Nephron (organoid): Measurements from ENCODE around the gene PLEKHM3.
"Not testable (repeated sequence)": the region's sequence is repeated elsewhere in the genome, so short reads cannot be mapped to it uniquely, and the experiment has no call there.

Experiments
- H3K27ac Mint-ChIP-seq, 3 experiments: 2 replicates each; pipeline ENCODE4 v1.8.0; 2020; ENCODE audit warnings: mixed read lengths in 3 of 3, mild to moderate bottlenecking in 2 of 3, moderate library complexity in 1 of 3
- H3K27me3 Mint-ChIP-seq: 2 replicates; pipeline ENCODE4 v1.8.0; 2021; ENCODE audit warnings: low read depth, mild to moderate bottlenecking, moderate library complexity, mixed read lengths
- H3K36me3 Mint-ChIP-seq: 2 replicates; pipeline ENCODE4 v1.8.0; 2020; ENCODE audit warnings: low read depth, mixed read lengths
- H3K4me1 Mint-ChIP-seq: 2 replicates; pipeline ENCODE4 v1.8.0; 2020; ENCODE audit warnings: mixed read lengths
- H3K4me3 Mint-ChIP-seq, 3 experiments: 2 replicates each; pipeline ENCODE4 v1.8.0; 2020; ENCODE audit warnings: mild to moderate bottlenecking in 3 of 3, mixed read lengths in 3 of 3, moderate library complexity in 2 of 3
- H3K9me3 Mint-ChIP-seq: 2 replicates; pipeline ENCODE4 v1.8.0; 2020; ENCODE audit warnings: mixed read lengths
- TF ChIP-seq, protein P1 (sequence below), 3 experiments: fragments of 200-600 bp; sonication (generic); IDR thresholded peaks; one replicate each; pipeline ENCODE4 v1.5.0; 2021; ENCODE audit warnings: antibody characterized with exemption in 3 of 3; ENCODE audit not compliant: unreplicated experiment in 3 of 3

PLEKHM3 gene

DNA sequence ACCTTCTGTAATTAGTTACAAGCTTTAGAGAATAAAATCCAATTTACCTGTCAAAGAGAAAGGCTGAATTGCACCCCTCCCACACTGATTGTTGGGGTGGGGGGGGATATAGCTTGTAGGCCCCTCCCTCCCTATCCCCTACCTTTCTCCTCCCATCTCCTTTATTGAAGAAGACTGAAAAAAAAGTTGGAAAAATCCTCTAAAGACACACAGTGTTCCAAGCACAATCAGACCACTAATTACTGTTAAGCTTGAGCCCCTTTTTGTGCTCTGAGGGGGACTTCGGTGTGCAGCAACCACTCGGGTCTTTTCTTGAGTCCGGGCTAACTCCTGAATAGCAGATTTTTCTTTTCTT, 212.6 kb downstream of the PLEKHM3 start:
- no peaks in the 10 kb centered on the region for H3K36me3 Mint-ChIP-seq
- TF ChIP-seq, protein P1, sequence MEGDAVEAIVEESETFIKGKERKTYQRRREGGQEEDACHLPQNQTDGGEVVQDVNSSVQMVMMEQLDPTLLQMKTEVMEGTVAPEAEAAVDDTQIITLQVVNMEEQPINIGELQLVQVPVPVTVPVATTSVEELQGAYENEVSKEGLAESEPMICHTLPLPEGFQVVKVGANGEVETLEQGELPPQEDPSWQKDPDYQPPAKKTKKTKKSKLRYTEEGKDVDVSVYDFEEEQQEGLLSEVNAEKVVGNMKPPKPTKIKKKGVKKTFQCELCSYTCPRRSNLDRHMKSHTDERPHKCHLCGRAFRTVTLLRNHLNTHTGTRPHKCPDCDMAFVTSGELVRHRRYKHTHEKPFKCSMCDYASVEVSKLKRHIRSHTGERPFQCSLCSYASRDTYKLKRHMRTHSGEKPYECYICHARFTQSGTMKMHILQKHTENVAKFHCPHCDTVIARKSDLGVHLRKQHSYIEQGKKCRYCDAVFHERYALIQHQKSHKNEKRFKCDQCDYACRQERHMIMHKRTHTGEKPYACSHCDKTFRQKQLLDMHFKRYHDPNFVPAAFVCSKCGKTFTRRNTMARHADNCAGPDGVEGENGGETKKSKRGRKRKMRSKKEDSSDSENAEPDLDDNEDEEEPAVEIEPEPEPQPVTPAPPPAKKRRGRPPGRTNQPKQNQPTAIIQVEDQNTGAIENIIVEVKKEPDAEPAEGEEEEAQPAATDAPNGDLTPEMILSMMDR (IDR thresholded peaks at IDR 0.05; ENCODE audit: unreplicated experiment in 3 of 3), result no peak
- H3K27ac Mint-ChIP-seq, result peak overlapping the region in 1 of 3 experiments; percentile 62
- peaks cover 8% of the 10 kb centered on the region for H3K27me3 Mint-ChIP-seq
- peaks cover 20% of the 10 kb centered on the region for H3K4me1 Mint-ChIP-seq
- no peaks in the 10 kb centered on the region for H3K9me3 Mint-ChIP-seq
- H3K4me3 Mint-ChIP-seq, result no peak overlapping the region

DNA sequence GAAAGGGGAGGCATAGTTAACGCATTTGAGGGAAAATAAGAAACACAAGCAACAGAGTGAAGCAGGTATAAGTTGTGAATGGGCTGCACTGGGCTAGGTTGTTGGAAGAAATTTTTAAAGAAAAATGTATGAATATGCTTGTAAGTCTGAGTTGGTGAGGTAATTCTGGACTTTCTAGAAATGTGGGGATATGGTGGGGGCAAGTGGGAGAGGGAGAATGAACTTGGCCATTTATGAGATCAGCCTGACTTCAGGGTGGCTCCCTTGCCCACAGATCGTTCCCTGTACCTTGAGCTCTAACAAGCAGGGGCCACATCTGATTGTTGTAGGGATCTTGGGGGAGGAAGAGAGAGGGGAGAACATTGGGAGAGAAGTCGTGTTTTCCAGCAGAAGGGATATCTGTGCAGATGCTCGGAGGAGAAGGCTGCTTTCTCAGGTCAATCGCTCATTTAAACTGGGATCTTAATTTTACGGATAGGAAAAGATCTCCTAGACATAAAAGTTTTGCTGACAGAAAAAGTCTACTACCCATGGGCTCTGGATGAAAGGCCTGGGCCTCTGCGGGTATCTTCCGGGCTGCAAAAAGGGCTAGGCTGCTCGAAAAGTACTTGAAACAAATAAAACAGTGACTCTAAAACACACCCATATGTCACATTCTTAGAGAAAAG, 213.1 kb downstream of the PLEKHM3 start:
- no peaks in the 10 kb centered on the region for H3K36me3 Mint-ChIP-seq
- H3K4me1 Mint-ChIP-seq, result peaks cover 14% of the 10 kb centered on the region
- H3K9me3 Mint-ChIP-seq, result no peaks in the 10 kb centered on the region
- H3K4me3 Mint-ChIP-seq, result no peak overlapping the region
- TF ChIP-seq, protein P1 (IDR thresholded peaks at IDR 0.05; ENCODE audit: unreplicated experiment in 3 of 3), result no peak
- peak overlapping the region; percentile 5 to 65 (median 62) for H3K27ac Mint-ChIP-seq
- H3K27me3 Mint-ChIP-seq, result peaks cover 13% of the 10 kb centered on the region

DNA sequence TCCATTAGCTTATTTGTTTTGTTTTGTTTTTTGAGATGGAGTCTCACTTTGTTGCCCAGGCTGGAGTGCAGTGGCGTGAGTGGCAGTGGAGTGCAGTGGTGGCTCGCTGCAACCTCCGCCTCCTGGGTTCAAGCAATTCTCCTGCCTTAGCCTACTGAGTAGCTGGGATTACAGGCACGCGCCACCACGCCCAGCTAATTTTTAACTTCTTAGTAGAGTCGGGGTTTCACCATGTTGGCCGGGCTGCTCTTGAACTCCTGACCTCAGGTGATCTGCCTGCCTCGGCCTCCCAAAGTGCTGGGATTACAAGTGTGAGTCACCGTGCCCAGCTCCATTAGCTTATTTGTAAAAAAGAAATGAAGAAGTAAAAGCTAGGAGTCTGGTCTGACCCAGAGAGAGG, 213.7 kb downstream of the PLEKHM3 start:
- peaks cover 12% of the 10 kb centered on the region for H3K4me1 Mint-ChIP-seq
- not testable (repeated sequence) for H3K36me3 Mint-ChIP-seq, H3K9me3 Mint-ChIP-seq, H3K4me3 Mint-ChIP-seq
- peaks cover 14% of the 10 kb centered on the region for H3K27me3 Mint-ChIP-seq
- peak overlapping the region; percentile 5 to 65 (median 62) for H3K27ac Mint-ChIP-seq

DNA sequence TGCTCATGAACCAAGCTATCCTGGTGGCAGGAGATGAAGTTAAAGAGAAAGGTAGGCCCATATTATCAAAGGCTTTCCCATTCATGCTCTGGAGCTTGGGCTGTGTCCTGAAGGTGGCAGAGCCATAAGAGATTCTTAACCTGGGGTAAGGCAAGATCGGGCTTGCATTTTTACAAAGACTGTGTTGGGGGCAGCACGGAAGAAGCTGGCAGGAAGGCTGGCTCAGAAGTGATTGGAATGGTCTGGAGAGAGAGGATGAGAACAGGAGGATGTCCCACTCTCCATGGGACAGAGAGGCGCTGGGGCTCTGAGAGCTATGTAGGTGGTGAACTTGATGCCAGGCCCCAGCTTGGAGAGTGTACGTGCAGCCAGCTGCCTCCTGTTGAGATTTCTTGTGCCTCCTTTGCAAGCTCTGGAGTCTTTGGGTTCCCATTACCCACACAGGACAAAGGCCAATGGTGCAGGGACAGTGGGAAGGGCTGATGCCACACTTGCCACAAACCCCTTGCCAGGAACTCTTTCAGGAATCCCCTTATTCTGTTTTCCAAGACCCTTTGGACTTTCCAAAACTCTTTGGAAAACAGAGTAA, 215.0 kb downstream of the PLEKHM3 start:
- H3K4me1 Mint-ChIP-seq, result peaks cover 12% of the 10 kb centered on the region
- TF ChIP-seq, protein P1 (IDR thresholded peaks at IDR 0.05; ENCODE audit: unreplicated experiment in 3 of 3), result no peak
- peak overlapping the region in 2 of 3 experiments; percentile 7 to 70 for H3K27ac Mint-ChIP-seq
- H3K4me3 Mint-ChIP-seq, result no peak overlapping the region
- no peaks in the 10 kb centered on the region for H3K9me3 Mint-ChIP-seq
- H3K27me3 Mint-ChIP-seq, result peaks cover 14% of the 10 kb centered on the region
- no peaks in the 10 kb centered on the region for H3K36me3 Mint-ChIP-seq

DNA sequence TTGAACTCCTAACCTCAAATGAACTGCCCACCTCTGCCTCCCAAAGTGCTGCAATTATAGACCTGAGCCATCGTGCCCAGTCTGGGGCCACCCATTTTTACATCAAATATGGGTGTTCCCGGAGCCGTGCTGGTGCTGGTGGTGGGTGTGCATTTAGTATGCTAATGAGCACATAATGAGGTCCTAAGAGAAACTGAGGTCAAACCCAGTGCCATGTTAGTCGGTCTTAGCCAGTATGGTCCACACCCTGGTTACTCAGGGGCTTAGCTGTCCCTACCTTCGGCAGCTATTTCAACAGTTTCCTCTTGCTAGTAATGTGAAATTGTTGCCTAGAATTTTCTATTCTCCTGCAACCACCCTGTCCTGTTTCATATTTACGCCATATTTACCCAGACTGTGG, 217.2 kb downstream of the PLEKHM3 start:
- H3K4me3 Mint-ChIP-seq, result no peak overlapping the region
- H3K4me1 Mint-ChIP-seq, result peaks cover 12% of the 10 kb centered on the region
- no peaks in the 10 kb centered on the region for H3K36me3 Mint-ChIP-seq
- TF ChIP-seq, protein P1 (IDR thresholded peaks at IDR 0.05; ENCODE audit: unreplicated experiment in 3 of 3), result no peak
- H3K27ac Mint-ChIP-seq, result no peak overlapping the region
- H3K27me3 Mint-ChIP-seq, result peaks cover 14% of the 10 kb centered on the region
- no peaks in the 10 kb centered on the region for H3K9me3 Mint-ChIP-seq

DNA sequence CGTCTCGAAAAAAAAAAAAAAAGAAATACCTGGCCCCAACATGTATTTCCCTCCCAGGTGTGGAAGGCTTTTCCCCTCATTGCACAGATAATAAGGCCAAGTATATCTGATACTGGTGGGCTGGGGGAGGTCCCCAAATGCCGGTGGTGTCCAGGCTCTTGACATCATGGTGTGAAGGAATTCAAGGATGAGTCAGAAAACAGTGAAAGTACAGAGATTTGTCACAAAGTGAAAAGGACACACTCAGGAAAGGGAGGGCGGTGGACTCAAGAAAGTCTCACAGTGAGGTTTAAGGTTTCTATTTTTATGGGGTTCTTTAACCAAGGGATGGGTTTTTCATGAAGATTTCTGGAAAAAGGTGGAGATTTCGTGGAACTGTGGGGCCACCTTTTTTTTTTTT, 217.8 kb downstream of the PLEKHM3 start:
- Mint-ChIP-seq H3K4me1 (peaks cover 12% of the 10 kb centered on the region), H3K4me3 (no peak overlapping the region), H3K36me3 (no peaks in the 10 kb centered on the region), H3K9me3 (no peaks in the 10 kb centered on the region), H3K27ac (no peak overlapping the region), H3K27me3 (peaks cover 9% of the 10 kb centered on the region)
- TF ChIP-seq, protein P1 (IDR thresholded peaks at IDR 0.05; ENCODE audit: unreplicated experiment in 3 of 3), result no peak
